ENCODE measurements around the gene PIM3.
"Not testable (repeated sequence)": the region's sequence is repeated elsewhere in the genome, so short reads cannot be mapped to it uniquely, and the experiment has no call there.

The PIM3 gene

GRCh38 chr22:49943771-49944398 lies 16.7 kb upstream of the PIM3 start:
- no peak for DNase-seq (ENCODE audit: low read depth)

DNA sequence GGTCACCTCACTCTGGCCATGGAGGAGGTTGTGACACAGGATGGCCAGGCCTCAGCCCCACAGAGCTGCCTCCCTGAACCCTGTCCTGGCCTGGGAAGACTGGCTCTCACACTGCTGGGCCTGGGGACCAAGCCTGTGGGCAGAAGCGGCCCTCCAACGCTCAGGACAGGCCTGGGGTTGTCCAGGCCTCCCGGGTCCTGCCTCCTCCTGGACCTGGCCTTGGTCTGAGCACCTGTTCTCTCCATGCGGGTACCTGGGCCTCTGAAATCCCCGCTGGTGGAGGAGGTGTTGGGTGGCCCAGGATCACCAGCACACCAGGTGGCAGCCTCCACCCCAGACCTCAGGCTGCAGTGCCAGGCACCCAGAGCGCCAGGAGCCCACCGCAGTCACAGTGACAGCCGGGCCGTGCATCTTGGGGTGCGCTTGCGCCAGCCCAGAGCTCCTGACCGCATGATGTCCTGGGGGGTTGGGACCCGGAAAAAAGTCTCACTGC lies 16.1 kb upstream of the PIM3 start:
- DNase-seq (ENCODE audit: low read depth): no peak

DNA sequence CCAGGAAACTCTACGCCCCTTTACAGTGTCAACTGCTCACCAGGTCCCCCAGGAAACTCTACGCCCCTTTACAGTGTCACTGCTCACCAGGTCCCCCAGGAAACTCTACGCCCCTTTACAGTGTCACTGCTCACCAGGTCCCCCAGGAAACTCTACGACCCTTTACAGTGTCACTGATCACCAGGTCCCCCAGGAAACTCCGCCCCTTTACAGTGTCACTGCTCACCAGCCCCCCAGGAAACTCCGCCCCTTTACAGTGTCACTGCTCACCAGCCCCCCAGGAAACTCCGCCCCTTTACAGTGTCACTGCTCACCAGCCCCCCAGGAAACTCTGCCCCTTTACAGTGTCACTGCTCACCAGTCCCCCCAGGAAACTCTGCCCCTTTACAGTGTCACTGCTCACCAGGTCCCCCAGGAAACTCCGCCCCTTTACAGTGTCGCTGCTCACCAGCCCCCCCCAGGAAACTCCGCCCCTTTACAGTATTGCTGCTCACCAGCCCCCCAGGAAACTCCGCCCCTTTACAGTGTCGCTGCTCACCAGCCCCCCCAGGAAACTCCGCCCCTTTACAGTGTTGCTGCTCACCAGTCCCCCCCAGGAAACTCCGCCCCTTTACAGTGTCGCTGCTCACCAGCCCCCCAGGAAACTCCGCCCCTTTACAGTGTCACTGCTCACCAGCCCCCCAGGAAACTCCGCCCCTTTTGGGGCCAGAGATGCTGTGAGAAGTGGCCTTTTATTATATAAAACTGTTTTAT lies 15.4 kb upstream of the PIM3 start:
- DNase-seq (ENCODE audit: low read depth): not testable (repeated sequence)

DNA sequence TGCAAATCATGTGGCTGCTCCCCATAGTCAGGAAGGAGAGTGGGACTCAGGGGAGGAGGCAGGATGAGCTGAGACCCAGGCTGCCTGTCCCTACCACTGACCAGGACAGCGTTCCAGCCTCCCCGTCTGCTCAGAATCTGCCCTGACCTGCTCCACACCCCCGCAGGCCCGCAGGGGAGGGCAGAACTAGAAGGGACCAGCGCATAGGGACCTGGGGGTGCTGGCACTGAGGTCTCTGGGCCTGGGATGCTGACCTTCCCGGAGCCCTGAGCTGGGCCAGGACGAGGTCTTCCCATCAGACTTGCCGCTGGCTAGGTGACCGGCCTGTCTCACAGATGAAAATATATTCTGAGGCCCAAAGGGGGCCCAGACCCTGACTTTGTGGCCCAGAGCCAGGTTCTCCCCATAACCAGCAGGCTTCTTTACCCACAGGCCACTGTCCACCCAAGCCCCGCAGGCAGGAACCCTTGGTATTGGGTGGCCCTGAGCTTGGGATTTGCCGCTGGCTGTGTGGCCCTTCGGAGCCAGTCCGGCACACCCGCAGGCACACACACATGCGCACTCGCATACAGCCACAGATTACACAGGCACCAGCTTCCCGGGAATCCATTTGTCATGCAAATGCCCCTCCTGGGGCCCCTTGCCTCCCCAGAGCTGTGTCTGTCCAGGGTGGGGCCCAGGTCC lies 13.8 kb upstream of the PIM3 start:
- no peak for DNase-seq (ENCODE audit: low read depth)

GRCh38 chr22:49947296-49947622 lies 13.3 kb upstream of the PIM3 start:
- DNase-seq (ENCODE audit: low read depth): no peak

GRCh38 chr22:49948116-49948957 lies 12.2 kb upstream of the PIM3 start:
- DNase-seq (ENCODE audit: low read depth): no peak

DNA sequence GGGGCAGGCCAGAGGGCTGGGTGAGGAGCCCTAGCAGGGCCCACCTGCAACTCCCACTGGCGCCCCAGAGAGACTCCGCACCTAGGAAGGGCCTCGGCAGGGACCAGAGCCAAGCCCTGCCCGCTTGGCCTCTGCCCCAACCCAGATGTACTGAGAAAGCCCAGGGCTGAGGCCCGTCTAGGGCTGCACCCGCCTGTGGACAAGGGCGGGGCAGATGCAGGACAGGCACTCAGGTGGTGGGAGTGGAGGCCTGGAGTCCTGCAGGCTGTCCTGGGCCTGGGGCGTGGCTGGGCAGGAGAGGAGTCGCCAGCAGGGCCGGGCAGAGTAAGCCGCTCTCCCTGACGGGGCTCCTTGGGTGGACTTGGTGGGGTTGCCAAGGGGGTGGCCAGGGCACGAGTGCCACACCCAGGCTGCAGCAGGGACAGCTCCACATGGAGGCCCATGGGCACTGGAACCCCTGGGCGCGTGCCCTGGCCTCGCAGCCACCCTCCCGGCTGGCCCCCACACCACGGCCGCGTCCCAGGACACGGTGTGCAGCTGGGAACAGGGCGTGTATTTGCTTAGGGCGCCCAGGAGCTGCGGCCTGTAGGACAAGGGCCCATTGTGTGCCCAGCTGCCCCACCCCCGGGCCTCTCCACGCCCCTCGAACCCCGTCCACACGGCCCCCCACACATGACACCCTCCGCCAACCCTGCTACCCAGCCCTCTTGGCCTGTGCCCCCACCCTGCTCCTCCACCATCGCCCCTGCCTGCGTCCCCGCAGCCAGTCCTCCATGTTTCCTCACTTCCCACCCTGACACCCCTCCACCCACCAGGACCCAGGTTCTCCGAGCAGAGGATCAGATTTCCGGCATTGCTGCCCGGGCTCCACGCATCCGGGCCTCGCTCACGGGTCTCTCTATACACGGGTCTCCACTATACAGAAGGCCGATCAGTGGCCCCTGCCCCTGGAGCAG lies 11.3 kb upstream of the PIM3 start:
- no peak for DNase-seq (ENCODE audit: low read depth)

DNA sequence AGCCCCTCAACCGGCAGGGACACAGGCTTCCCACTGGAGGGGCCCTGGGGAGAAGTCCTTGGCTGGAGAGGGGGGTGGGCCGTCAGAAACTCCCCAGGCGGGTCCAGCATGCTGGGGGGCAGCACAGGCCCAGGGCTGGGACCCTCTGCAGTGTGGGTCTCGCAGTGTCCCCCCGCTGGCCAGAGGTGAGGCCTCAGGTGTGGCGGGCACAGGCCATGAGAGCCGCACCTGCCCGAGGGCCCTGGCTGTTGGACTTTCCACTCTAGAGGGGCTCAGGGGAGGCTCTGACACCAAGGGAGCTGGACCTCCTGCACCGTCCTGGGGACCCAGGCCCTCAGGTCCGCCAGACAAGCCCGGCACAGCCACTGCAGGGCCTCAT lies 10.7 kb upstream of the PIM3 start:
- DNase-seq (ENCODE audit: low read depth): no peak

DNA sequence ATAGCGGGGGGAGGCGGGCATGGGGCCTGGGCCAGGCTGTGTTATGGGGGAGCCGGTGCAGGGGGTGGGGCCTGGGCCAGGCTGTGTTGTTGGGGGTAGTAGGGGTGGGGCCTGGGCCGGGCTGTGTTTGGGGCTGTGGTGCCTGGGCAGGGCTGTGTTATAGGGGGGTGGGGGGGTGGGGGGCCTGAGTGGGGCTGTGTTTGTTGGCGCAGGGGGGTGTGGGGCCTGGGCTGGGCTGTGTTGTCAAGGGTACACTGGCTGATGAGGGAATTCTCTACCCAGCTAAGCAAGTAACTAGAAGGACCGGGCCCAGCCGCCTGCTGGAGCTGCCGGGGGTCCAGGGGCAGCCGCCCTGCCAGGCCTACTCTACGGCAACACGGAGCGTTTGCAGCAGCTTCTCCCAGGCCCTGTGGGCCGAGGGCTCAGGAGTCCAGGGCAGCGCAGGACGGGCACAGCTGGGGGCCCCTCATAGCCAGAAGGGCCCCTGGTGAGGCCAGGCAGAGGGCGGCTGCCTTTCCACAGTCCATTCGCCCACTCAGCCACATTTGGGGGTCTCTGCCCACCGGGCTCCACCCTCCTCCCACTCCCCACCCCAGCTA lies 10.1 kb upstream of the PIM3 start:
- no peak for DNase-seq (ENCODE audit: low read depth)

- DNase-seq (ENCODE audit: low read depth): no peak
These were observed 9.4 kb upstream of the PIM3 start for GRCh38 chr22:49951000-49951677.

DNA sequence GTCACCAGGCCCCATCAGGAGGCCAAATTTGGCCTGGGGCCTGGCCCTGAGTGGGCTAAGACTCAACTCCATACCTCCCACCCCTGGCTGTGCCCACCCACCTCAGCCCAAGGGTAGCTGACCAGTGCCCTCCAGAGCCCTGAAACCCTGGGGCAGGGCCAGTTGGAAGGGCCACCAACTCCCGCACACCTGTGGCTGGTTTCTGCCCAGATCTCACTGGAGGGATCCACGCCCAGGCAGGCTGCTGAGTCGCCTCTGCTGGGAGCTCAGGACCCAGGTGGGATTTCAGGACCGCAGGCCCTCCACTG lies 8.9 kb upstream of the PIM3 start:
- no peak for DNase-seq (ENCODE audit: low read depth)

GRCh38 chr22:49951986-49952896 lies 8.3 kb upstream of the PIM3 start:
- no peak for DNase-seq (ENCODE audit: low read depth)

DNA sequence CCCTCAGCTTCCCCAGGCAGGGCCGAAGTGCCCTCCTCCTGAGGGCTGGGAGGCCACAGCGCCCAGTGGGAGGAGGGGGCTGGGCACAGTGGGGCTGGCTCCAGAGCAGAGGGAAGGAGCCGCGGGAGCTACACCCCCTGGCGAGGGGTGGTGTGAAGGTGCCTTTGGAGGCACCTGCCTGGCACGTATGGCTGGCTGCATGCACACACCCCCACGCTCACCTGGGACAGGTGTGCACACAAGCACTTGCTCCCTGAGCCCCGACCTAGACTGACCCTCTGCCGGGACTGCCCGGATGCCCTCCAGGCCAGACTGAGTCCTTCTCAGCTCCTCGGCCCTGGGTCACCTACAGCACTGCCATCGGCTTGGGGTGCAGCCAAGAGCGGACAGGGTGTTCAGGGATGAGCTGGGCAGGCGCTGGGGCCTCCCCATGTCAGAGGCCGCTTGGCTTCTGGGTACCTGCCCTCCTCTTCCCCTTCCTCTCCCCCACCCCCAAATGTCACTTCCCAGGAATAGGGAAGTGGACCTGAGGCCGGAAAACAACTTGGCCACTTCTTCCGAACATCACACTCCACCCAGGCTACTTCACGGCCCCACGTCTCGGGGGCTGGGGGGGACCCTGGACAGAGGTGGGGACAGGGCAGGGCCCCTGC lies 7.4 kb upstream of the PIM3 start:
- no peak for DNase-seq (ENCODE audit: low read depth)

GRCh38 chr22:49953680-49954344 lies 6.8 kb upstream of the PIM3 start:
- DNase-seq (ENCODE audit: low read depth): no peak

DNA sequence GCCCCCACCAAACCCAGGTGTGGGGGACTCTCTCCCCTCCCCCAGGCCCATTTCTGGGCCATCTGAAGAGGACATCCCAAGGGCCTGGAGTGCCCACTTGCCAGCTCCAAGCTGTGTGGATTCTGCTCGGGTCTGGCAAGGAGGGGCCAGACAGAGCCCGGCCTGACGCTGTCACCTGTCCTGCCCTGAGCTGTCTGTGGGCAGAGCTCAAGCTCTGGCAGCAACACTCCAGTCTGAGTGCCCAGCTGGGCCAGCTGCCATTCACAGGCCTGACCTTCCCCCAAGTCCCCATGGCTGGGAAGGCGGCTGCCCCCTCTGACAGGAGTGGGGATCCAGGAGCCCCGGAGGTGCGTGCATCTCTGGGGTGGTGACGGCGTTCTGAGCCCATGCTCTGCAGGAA lies 6.2 kb upstream of the PIM3 start:
- DNase-seq (ENCODE audit: low read depth): no peak

DNA sequence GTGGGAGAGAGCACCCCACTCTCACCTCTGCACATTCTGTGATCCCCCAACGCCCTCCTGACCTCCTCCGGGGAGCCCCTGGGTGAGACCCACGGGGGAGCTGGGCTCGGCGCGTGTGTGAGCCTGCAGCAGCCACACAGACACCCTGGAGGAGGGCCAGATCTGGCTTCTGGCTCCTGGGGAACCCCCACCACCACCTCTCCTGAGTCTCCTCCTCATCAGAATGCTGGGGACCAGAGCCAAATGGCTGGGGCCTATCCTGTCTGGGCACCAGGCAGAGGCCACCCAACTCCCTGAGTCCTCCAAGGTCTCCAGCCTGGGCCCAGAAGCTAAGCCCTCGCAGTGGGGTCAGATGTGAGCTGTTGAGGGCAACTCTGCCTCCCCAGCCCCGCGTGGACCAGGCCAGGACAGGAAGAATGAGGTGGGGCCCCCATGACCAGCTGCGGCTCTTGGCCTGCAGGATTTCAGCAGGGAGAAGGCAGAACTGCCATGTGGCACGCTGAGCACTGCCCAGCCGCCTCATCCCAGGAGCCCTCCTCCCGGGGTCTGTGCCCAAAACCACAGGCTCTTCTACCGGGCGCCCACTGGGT lies 5.5 kb upstream of the PIM3 start:
- no peak for DNase-seq (ENCODE audit: low read depth)

DNA sequence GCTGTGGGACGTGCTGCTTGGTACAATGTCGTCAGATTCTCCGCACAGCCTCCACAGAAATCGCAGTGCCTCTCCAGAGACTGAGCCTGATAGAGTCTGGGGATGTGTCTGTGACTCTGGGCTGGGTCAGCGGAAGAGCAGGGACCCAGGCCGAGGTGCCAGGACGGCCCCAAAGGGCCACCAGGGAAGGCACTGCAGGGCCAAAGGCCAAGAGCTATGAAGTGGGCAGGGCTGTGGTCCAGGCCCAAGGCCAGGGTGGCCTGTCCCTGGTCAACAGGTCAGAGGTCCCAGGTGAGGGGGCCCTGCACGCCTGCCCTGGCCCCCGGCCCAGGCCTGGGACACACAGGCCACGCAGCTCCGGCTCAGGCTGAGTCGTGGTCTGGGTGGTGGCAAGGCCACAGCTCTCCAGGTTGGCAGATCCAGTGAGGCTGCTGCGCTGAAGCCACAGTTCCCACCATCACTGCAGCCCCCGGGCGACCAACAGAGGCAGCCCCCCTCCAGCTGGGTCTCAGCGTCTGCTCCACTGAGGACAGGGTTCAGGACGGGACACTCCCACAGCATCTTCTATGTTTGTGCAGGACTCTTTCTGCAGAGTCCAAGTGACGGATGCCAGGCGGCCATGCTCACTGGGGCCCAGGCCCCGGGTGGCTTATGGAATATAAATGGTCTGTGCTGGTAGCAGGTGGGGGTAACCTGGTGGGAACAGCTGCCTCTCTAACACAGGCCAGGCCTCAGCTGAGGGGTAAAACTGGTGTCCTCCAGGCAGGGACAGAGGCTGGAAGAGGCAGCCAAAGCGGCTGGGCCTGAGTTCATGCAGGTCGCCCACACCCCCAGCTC lies 4.8 kb upstream of the PIM3 start:
- DNase-seq (ENCODE audit: low read depth): no peak
